Glutamatergic neuron (in vitro differentiated cells): ENCODE measurements around the gene PDLIM5. TPM values are rescaled to one million over a fixed set of nuclear protein-coding genes. Genes with fewer than 3 reads are reported as not detected.
"Not testable (repeated sequence)": the region's sequence is repeated elsewhere in the genome, so short reads cannot be mapped to it uniquely, and the experiment has no call there.

Experiments used
- DNase-seq: peaks from one replicate; pipeline ENCODE4 v3.0.0; 2022
- H3K27ac Mint-ChIP-seq: one replicate; pipeline ENCODE4 v1.8.0; 2020; ENCODE audit warnings: mild to moderate bottlenecking, mixed read lengths, inconsistent platforms; ENCODE audit not compliant: unreplicated experiment
- H3K27me3 Mint-ChIP-seq: one replicate; pipeline ENCODE4 v1.8.0; 2020; ENCODE audit warnings: mild to moderate bottlenecking, moderate library complexity, mixed read lengths, inconsistent platforms; ENCODE audit not compliant: unreplicated experiment
- H3K36me3 Mint-ChIP-seq: one replicate; pipeline ENCODE4 v1.8.0; 2020; ENCODE audit warnings: mild to moderate bottlenecking, mixed read lengths, inconsistent platforms; ENCODE audit not compliant: unreplicated experiment
- H3K4me1 Mint-ChIP-seq: one replicate; pipeline ENCODE4 v1.8.0; 2020; ENCODE audit warnings: mild to moderate bottlenecking, low read depth, mixed read lengths, inconsistent platforms; ENCODE audit not compliant: unreplicated experiment
- H3K4me3 Mint-ChIP-seq: one replicate; pipeline ENCODE4 v1.8.0; 2020; ENCODE audit warnings: mild to moderate bottlenecking, mixed read lengths, inconsistent platforms; ENCODE audit not compliant: unreplicated experiment
- H3K9me3 Mint-ChIP-seq: one replicate; pipeline ENCODE4 v1.8.0; 2020; ENCODE audit warnings: mild to moderate bottlenecking, moderate library complexity, mixed read lengths, inconsistent platforms; ENCODE audit not compliant: unreplicated experiment
- total RNA-seq: library from RNA; stranded (reverse); fragmentation: NEBNext Ultra II Directional; extraction: Animal tissue kit (Norgen Biotek cat#: 25700); gene quantifications from one replicate; pipeline ENCODE4 v1.2.1, GENCODE V29; 2021; ENCODE audit not compliant: unreplicated experiment
- TF ChIP-seq, protein P1 (sequence below): fragments of 200-600 bp; sonication (generic); IDR thresholded peaks from one replicate; pipeline ENCODE4 v1.5.0; 2021; ENCODE audit not compliant: partially characterized antibody, unreplicated experiment

The PDLIM5 gene
- total RNA-seq, 1 donor from 2014 or later = 32.7 TPM

- H3K27me3 Mint-ChIP-seq = no peaks in the 10 kb centered on the region
- H3K36me3 Mint-ChIP-seq = no peaks in the 10 kb centered on the region
- TF ChIP-seq, protein P1, sequence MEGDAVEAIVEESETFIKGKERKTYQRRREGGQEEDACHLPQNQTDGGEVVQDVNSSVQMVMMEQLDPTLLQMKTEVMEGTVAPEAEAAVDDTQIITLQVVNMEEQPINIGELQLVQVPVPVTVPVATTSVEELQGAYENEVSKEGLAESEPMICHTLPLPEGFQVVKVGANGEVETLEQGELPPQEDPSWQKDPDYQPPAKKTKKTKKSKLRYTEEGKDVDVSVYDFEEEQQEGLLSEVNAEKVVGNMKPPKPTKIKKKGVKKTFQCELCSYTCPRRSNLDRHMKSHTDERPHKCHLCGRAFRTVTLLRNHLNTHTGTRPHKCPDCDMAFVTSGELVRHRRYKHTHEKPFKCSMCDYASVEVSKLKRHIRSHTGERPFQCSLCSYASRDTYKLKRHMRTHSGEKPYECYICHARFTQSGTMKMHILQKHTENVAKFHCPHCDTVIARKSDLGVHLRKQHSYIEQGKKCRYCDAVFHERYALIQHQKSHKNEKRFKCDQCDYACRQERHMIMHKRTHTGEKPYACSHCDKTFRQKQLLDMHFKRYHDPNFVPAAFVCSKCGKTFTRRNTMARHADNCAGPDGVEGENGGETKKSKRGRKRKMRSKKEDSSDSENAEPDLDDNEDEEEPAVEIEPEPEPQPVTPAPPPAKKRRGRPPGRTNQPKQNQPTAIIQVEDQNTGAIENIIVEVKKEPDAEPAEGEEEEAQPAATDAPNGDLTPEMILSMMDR = no peak
- H3K9me3 Mint-ChIP-seq = no peaks in the 10 kb centered on the region
- no peak overlapping the region for H3K27ac Mint-ChIP-seq
- no peak for DNase-seq
- H3K4me1 Mint-ChIP-seq = no peaks in the 10 kb centered on the region
- H3K4me3 Mint-ChIP-seq = no peak overlapping the region
Measured at GRCh38 chr4:94654714-94655113, 203.0 kb downstream of the PDLIM5 start.

DNA sequence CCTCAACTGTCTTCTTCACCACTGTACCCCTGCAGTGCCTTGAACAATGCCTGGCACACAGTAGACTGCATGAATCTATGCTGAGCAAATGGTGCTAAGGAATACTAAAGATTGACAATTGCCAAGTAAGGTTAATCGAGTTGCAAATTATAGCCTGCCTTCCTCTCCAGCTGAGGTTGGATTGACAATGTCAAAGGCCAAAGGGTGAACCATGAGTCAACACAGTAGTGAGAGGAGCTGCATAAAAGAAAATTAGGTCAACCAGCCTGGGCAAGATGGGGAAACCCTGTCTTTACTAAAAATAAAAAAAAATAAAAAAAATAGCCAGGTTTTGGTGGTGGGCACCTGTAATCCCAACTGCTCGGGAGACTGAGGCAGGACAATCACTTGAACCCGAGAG is 208.9 kb downstream of the PDLIM5 start:
- Mint-ChIP-seq H3K27me3 (no peaks in the 10 kb centered on the region), H3K27ac (no peak overlapping the region), H3K36me3 (no peaks in the 10 kb centered on the region), H3K4me3 (no peak overlapping the region), H3K4me1 (no peaks in the 10 kb centered on the region), H3K9me3 (no peaks in the 10 kb centered on the region)
- no peak for DNase-seq
- TF ChIP-seq, protein P1 = no peak

GRCh38 chr4:94665021-94665420 is 213.3 kb downstream of the PDLIM5 start:
- not testable (repeated sequence) for H3K9me3 Mint-ChIP-seq, DNase-seq, H3K4me1 Mint-ChIP-seq, H3K36me3 Mint-ChIP-seq, H3K27me3 Mint-ChIP-seq, H3K27ac Mint-ChIP-seq, H3K4me3 Mint-ChIP-seq

- Mint-ChIP-seq H3K9me3 (no peaks in the 10 kb centered on the region), H3K36me3 (no peaks in the 10 kb centered on the region), H3K4me3 (no peak overlapping the region), H3K4me1 (no peaks in the 10 kb centered on the region), H3K27ac (no peak overlapping the region), H3K27me3 (no peaks in the 10 kb centered on the region)
- TF ChIP-seq, protein P1 = no peak
- DNase-seq = no peak
Measured at GRCh38 chr4:94665500-94666404, 214.0 kb downstream of the PDLIM5 start.

GRCh38 chr4:94668724-94669123 is 217.0 kb downstream of the PDLIM5 start:
- no peak overlapping the region for H3K4me3 Mint-ChIP-seq
- H3K27me3 Mint-ChIP-seq = no peaks in the 10 kb centered on the region

More at GRCh38 chr4:94668724-94669123, 217.0 kb downstream of the PDLIM5 start:
- H3K4me1 Mint-ChIP-seq = peaks cover 19% of the 10 kb centered on the region
- no peaks in the 10 kb centered on the region for H3K36me3 Mint-ChIP-seq
- DNase-seq = no peak
- TF ChIP-seq, protein P1 = no peak
- peaks cover 2% of the 10 kb centered on the region for H3K9me3 Mint-ChIP-seq
- H3K27ac Mint-ChIP-seq = no peak overlapping the region
